ENCODE data around the gene ADAMTSL3. TPM values are rescaled to one million over a fixed set of nuclear protein-coding genes. Genes with fewer than 3 reads are reported as not detected.

ADAMTSL3 gene
- total and polyA plus RNA-seq, 2 of the 4 experiments (the other 2 are of a cell fraction) = under 0.01 to 0.02 TPM

GRCh38 chr15:83954506-83954905 lies 300.6 kb downstream of the ADAMTSL3 start:
- Histone ChIP-seq H2BK20ac (ENCODE audit: low read depth, low read length) (no peak overlapping the region), H2AFZ (replicated peaks; ENCODE audit: low read length, poor library complexity) (no peak overlapping the region), H3K9me3 (ENCODE audit: control insufficient read depth, insufficient read depth, low read length) (no peaks in the 10 kb centered on the region; the same call in 1 of the 2 replicates), H4K20me1 (ENCODE audit: insufficient read depth, low read length) (no peaks in the 10 kb centered on the region), H3K4ac (ENCODE audit: low read depth, low read length) (no peak overlapping the region), H3K79me1 (ENCODE audit: low read depth in 1 of 2, low read length in 2 of 2) (no peaks in the 10 kb centered on the region), H4K91ac (ENCODE audit: insufficient read depth, low read depth, low read length) (no peak overlapping the region), H2BK5ac (ENCODE audit: low read depth, low read length, poor library complexity, severe bottlenecking) (no peak overlapping the region), H3K14ac (replicated peaks; ENCODE audit: low read depth, low read length) (no peak overlapping the region), H3K27ac (ENCODE audit: insufficient read depth, low read length) (no peak overlapping the region), H3K36me3 (ENCODE audit: control insufficient read depth, insufficient read depth, low read length) (no peaks in the 10 kb centered on the region), H3K4me1 (ENCODE audit: control insufficient read depth, insufficient read depth, low read length) (no peaks in the 10 kb centered on the region), H3K23ac (ENCODE audit: low read depth, low read length) (no peak overlapping the region), H2AK5ac (ENCODE audit: low read depth, low read length) (no peak overlapping the region), H4K8ac (ENCODE audit: low read depth in 2 of 2, low read length in 2 of 2) (no peak overlapping the region), H3K9ac (ENCODE audit: low read depth, low read length) (no peak overlapping the region), H3K4me2 (ENCODE audit: low read depth, low read length) (no peak overlapping the region), H4K5ac (ENCODE audit: low read depth, low read length) (no peak overlapping the region), H2AK9ac (replicated peaks; ENCODE audit: low read depth, low read length, poor library complexity) (no peak overlapping the region), H2BK120ac (ENCODE audit: low read depth, low read length) (no peak overlapping the region), H3K18ac (ENCODE audit: low read depth, low read length) (no peak overlapping the region), H3K56ac (ENCODE audit: extremely low read depth, insufficient read depth, low read length) (no peak overlapping the region), H3K9me1 (ENCODE audit: insufficient read depth, low read length) (no peaks in the 10 kb centered on the region), H3K27me3 (ENCODE audit: control insufficient read depth, insufficient read depth, low read length) (no peaks in the 10 kb centered on the region), H2BK15ac (ENCODE audit: low read depth, low read length) (no peak overlapping the region), H3K4me3 (ENCODE audit: insufficient read depth, low read depth, low read length) (no peak overlapping the region)
- CTCF ChIA-PET = no interaction called here
- in situ Hi-C loops (cut with MboI; ENCODE audit: low sequenced_read_pairs) (no loop called here), dilution Hi-C loops (cut with HindIII; ENCODE audit: low sequenced_read_pairs, unreplicated experiment) (no loop called here), intact Hi-C loops (cut with micrococcal nuclease) (no loop called here)
- POLR2A ChIA-PET (ENCODE audit: unreplicated experiment) = no interaction called here
- BruUV-seq (replicated peaks) = no TSS peak
- TF ChIP-seq MXI1 (IDR thresholded peaks at IDR 0.05; ENCODE audit: borderline replicate concordance, low read depth, low read length) (no peak), CEBPB (IDR thresholded peaks at IDR 0.05; ENCODE audit: low read depth, low read length) (no peak), RCOR1 (IDR thresholded peaks at IDR 0.05; ENCODE audit: insufficient replicate concordance, low read length) (no peak), MAZ (IDR thresholded peaks at IDR 0.05; ENCODE audit: borderline replicate concordance, low read depth, low read length) (no peak), FOS (IDR thresholded peaks at IDR 0.05; ENCODE audit: low read depth, low read length) (no peak), SMC3 (IDR thresholded peaks at IDR 0.05; ENCODE audit: low read depth, low read length) (no peak)
- ATAC-seq (ENCODE audit: low read depth) (no peak), DNase-seq (no peak)
